Measurements from ENCODE around the gene C2CD4D. TPM values are rescaled to one million over a fixed set of nuclear protein-coding genes. Genes with fewer than 3 reads are reported as not detected.
"Not testable (repeated sequence)": the region's sequence is repeated elsewhere in the genome, so short reads cannot be mapped to it uniquely, and the experiment has no call there.

The C2CD4D gene
- polyA plus RNA-seq, 1 donor from 2014 or later = not detected

DNA sequence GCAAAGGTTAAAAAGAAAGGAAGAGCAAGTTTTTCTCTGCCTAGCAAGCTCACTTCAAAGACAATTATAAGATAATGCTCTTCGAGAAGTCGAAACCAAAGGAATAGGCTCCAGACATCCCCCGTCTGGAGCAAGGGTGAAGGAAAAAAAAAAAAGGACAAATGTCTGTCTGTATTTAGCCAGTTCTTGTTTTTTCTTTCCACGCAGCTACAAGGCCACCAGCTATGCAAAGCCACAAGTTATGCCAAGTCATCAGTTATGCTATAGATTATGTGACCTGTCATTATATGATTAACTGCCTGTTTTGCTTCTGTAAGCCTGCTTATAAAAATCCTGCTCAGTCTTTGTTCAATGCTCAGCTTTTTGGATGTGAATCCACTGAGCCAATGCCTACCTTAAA is 16.3 kb upstream of the C2CD4D start:
- Histone ChIP-seq H3K4me2 (ENCODE audit: low read length) (no peak overlapping the region), H3K36me3 (ENCODE audit: insufficient read depth, low read length) (no peaks in the 10 kb centered on the region), H3K9me2 (ENCODE audit: insufficient read depth, low read length) (no peaks in the 10 kb centered on the region), H3K4me3 (ENCODE audit: low read length) (no peak overlapping the region), H3K9ac (ENCODE audit: low read length) (no peak overlapping the region), H3K27me3 (ENCODE audit: insufficient read depth, low read depth, low read length) (no peaks in the 10 kb centered on the region), H3K9me3 (ENCODE audit: low read length) (no peaks in the 10 kb centered on the region), H3K79me2 (replicated peaks; ENCODE audit: insufficient read depth, low read length) (no peaks in the 10 kb centered on the region), H2AFZ (ENCODE audit: low read depth, low read length) (no peak overlapping the region), H3K27ac (ENCODE audit: low read length) (no peak overlapping the region), H4K20me1 (ENCODE audit: insufficient read depth) (no peaks in the 10 kb centered on the region), H3F3A (ENCODE audit: insufficient read depth, low read length, poor library complexity, severe bottlenecking) (no peaks in the 10 kb centered on the region)
- TF ChIP-seq EP300 (conservative IDR thresholded peaks at IDR 0.05; ENCODE audit: poor library complexity, severe bottlenecking) (no peak), MXI1 (conservative IDR thresholded peaks at IDR 0.05; ENCODE audit: poor library complexity, severe bottlenecking) (no peak), SMC3 (conservative IDR thresholded peaks at IDR 0.05; ENCODE audit: poor library complexity) (no peak), TAF1 (IDR thresholded peaks at IDR 0.05; ENCODE audit: low read depth) (no peak), RAD21 (conservative IDR thresholded peaks at IDR 0.05) (no peak), POLR2AphosphoS5 (IDR thresholded peaks at IDR 0.05) (no peak), EZH2 (IDR thresholded peaks at IDR 0.05; ENCODE audit: borderline replicate concordance, insufficient read depth, low read length, poor library complexity, severe bottlenecking) (no peak)
- TF ChIP-seq, protein P1, sequence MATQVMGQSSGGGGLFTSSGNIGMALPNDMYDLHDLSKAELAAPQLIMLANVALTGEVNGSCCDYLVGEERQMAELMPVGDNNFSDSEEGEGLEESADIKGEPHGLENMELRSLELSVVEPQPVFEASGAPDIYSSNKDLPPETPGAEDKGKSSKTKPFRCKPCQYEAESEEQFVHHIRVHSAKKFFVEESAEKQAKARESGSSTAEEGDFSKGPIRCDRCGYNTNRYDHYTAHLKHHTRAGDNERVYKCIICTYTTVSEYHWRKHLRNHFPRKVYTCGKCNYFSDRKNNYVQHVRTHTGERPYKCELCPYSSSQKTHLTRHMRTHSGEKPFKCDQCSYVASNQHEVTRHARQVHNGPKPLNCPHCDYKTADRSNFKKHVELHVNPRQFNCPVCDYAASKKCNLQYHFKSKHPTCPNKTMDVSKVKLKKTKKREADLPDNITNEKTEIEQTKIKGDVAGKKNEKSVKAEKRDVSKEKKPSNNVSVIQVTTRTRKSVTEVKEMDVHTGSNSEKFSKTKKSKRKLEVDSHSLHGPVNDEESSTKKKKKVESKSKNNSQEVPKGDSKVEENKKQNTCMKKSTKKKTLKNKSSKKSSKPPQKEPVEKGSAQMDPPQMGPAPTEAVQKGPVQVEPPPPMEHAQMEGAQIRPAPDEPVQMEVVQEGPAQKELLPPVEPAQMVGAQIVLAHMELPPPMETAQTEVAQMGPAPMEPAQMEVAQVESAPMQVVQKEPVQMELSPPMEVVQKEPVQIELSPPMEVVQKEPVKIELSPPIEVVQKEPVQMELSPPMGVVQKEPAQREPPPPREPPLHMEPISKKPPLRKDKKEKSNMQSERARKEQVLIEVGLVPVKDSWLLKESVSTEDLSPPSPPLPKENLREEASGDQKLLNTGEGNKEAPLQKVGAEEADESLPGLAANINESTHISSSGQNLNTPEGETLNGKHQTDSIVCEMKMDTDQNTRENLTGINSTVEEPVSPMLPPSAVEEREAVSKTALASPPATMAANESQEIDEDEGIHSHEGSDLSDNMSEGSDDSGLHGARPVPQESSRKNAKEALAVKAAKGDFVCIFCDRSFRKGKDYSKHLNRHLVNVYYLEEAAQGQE (IDR thresholded peaks at IDR 0.05; ENCODE audit: borderline replicate concordance) = no peak
- TF ChIP-seq, protein P2, sequence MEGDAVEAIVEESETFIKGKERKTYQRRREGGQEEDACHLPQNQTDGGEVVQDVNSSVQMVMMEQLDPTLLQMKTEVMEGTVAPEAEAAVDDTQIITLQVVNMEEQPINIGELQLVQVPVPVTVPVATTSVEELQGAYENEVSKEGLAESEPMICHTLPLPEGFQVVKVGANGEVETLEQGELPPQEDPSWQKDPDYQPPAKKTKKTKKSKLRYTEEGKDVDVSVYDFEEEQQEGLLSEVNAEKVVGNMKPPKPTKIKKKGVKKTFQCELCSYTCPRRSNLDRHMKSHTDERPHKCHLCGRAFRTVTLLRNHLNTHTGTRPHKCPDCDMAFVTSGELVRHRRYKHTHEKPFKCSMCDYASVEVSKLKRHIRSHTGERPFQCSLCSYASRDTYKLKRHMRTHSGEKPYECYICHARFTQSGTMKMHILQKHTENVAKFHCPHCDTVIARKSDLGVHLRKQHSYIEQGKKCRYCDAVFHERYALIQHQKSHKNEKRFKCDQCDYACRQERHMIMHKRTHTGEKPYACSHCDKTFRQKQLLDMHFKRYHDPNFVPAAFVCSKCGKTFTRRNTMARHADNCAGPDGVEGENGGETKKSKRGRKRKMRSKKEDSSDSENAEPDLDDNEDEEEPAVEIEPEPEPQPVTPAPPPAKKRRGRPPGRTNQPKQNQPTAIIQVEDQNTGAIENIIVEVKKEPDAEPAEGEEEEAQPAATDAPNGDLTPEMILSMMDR (IDR thresholded peaks at IDR 0.05; ENCODE audit: poor library complexity, severe bottlenecking) = no peak

DNA sequence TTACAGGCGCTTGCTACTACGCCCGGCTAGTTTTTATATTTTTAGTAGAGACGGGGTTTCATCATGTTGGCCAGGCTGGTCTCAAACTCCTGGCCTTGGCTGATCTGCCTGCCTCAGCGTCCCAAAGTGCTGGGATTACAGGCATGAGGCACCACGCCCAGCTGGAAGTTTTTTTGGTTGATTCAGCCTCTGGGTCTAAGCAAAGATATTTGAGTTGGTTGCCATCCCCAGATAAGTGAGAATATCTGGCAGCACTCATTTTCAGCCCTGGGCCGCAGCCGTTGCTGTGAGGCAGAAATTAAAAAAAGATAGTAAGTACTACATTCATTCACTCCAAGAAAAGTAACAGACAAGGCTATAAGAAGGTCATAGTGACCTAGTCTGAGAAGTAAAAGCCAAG is 15.9 kb upstream of the C2CD4D start:
- not testable (repeated sequence) for H3K27me3 ChIP-seq (ENCODE audit: insufficient read depth, low read depth, low read length); H3K27ac ChIP-seq (ENCODE audit: low read length); H3K9me2 ChIP-seq (ENCODE audit: insufficient read depth, low read length); H3F3A ChIP-seq (ENCODE audit: insufficient read depth, low read length, poor library complexity, severe bottlenecking); H3K4me3 ChIP-seq (ENCODE audit: low read length); H3K4me2 ChIP-seq (ENCODE audit: low read length); H4K20me1 ChIP-seq (ENCODE audit: insufficient read depth); H3K9ac ChIP-seq (ENCODE audit: low read length); H3K79me2 ChIP-seq (replicated peaks; ENCODE audit: insufficient read depth, low read length); H2AFZ ChIP-seq (ENCODE audit: low read depth, low read length); H3K36me3 ChIP-seq (ENCODE audit: insufficient read depth, low read length); H3K9me3 ChIP-seq (ENCODE audit: low read length)

DNA sequence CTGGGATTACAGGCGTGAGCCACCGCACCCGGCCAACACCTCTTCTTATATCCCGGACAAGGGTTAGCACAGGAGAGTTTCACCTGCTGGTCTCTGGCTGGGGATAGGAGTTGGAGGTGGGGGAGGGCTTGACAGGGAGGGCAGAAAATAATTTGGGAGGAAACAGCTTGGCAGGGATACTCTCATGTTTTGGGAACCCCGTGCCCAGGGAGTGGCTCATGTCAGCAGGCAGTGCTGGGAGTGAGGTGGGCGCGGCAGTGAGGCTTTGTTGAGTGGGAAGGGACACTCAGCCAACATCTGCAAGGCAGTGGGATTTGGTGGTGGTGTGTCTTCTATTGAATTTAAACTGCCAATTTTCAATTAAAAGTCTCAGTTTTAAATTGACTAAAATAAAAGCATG is 15.0 kb upstream of the C2CD4D start:
- no peaks in the 10 kb centered on the region for H3K36me3 ChIP-seq (ENCODE audit: insufficient read depth, low read length)
- no peaks in the 10 kb centered on the region for H3K79me2 ChIP-seq (replicated peaks; ENCODE audit: insufficient read depth, low read length)
- no peak overlapping the region for H3K9ac ChIP-seq (ENCODE audit: low read length)
- no peaks in the 10 kb centered on the region for H3K9me2 ChIP-seq (ENCODE audit: insufficient read depth, low read length)
- no peaks in the 10 kb centered on the region for H3K9me3 ChIP-seq (ENCODE audit: low read length)
- no peak for TF ChIP-seq EP300 (conservative IDR thresholded peaks at IDR 0.05; ENCODE audit: poor library complexity, severe bottlenecking)
- no peak for TF ChIP-seq RAD21 (conservative IDR thresholded peaks at IDR 0.05)
- TF ChIP-seq, protein P2 (IDR thresholded peaks at IDR 0.05; ENCODE audit: poor library complexity, severe bottlenecking) = no peak
- no peak for TF ChIP-seq MXI1 (conservative IDR thresholded peaks at IDR 0.05; ENCODE audit: poor library complexity, severe bottlenecking)
- no peak for TF ChIP-seq EZH2 (IDR thresholded peaks at IDR 0.05; ENCODE audit: borderline replicate concordance, insufficient read depth, low read length, poor library complexity, severe bottlenecking)
- TF ChIP-seq TAF1 (IDR thresholded peaks at IDR 0.05; ENCODE audit: low read depth) = no peak
- TF ChIP-seq SMC3 (conservative IDR thresholded peaks at IDR 0.05; ENCODE audit: poor library complexity) = no peak
- TF ChIP-seq, protein P1 (IDR thresholded peaks at IDR 0.05; ENCODE audit: borderline replicate concordance) = no peak
- TF ChIP-seq POLR2AphosphoS5 (IDR thresholded peaks at IDR 0.05) = no peak
- no peak overlapping the region for H3K4me2 ChIP-seq (ENCODE audit: low read length)
- H3K27me3 ChIP-seq (ENCODE audit: insufficient read depth, low read depth, low read length) = no peaks in the 10 kb centered on the region
- H3F3A ChIP-seq (ENCODE audit: insufficient read depth, low read length, poor library complexity, severe bottlenecking) = no peaks in the 10 kb centered on the region
- H3K27ac ChIP-seq (ENCODE audit: low read length) = no peak overlapping the region
- no peak overlapping the region for H2AFZ ChIP-seq (ENCODE audit: low read depth, low read length)
- H3K4me3 ChIP-seq (ENCODE audit: low read length) = no peak overlapping the region
- no peaks in the 10 kb centered on the region for H4K20me1 ChIP-seq (ENCODE audit: insufficient read depth)
